Measurements from ENCODE around the gene CDC42BPG.

- TF ChIP-seq CTCF (IDR thresholded peaks at IDR 0.05) (no peak), POLR2A (IDR thresholded peaks at IDR 0.05; ENCODE audit: low read depth) (no peak), EP300 (IDR thresholded peaks at IDR 0.05) (no peak)
Measured at GRCh38 chr11:64778223-64778472, 66.3 kb downstream of the CDC42BPG start.

Measured in esophagus muscularis mucosa (tissue), 4 donors.